Measurements from ENCODE around the gene VBP1.

VBP1 gene

DNA sequence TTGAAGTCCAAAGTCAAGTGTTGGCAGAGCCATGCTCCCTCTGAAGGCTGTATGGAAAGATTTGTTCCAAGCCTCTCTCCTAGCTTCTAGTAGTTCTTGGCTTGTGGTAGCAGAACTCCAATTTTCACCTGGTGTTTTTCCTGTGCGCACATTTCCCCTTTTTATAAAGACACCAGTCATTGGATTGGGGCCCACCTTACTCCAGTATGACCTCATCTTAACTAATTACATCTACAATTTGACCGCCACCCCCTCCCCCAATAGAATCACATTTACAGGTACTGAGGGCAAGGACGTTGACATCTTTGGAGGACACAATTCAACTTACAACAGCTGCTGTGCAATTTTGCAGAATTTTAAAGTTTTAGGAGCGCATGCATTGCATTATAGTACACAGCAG, 31.2 kb downstream of the VBP1 start:
- no peaks in the 10 kb centered on the region for H3K9me2 ChIP-seq (replicated peaks; ENCODE audit: control insufficient read depth, low read length)
- TF ChIP-seq EZH2phosphoT487 (IDR thresholded peaks at IDR 0.05; ENCODE audit: borderline replicate concordance, low read length), result no peak
- TF ChIP-seq, protein P1, sequence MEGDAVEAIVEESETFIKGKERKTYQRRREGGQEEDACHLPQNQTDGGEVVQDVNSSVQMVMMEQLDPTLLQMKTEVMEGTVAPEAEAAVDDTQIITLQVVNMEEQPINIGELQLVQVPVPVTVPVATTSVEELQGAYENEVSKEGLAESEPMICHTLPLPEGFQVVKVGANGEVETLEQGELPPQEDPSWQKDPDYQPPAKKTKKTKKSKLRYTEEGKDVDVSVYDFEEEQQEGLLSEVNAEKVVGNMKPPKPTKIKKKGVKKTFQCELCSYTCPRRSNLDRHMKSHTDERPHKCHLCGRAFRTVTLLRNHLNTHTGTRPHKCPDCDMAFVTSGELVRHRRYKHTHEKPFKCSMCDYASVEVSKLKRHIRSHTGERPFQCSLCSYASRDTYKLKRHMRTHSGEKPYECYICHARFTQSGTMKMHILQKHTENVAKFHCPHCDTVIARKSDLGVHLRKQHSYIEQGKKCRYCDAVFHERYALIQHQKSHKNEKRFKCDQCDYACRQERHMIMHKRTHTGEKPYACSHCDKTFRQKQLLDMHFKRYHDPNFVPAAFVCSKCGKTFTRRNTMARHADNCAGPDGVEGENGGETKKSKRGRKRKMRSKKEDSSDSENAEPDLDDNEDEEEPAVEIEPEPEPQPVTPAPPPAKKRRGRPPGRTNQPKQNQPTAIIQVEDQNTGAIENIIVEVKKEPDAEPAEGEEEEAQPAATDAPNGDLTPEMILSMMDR (IDR thresholded peaks at IDR 0.05; ENCODE audit: low read depth, low read length, poor library complexity, severe bottlenecking), result no peak
- no peaks in the 10 kb centered on the region for H4K20me1 ChIP-seq (ENCODE audit: control insufficient read depth, insufficient read depth, low read depth, low read length)
- no peak overlapping the region for H3K4me3 ChIP-seq (ENCODE audit: low read length)
- H3K79me2 ChIP-seq (ENCODE audit: control insufficient read depth, low read length), result no peaks in the 10 kb centered on the region
- H3K9me3 ChIP-seq (ENCODE audit: control insufficient read depth, insufficient read depth, low read length), result no peaks in the 10 kb centered on the region
- no peak overlapping the region for H3K27ac ChIP-seq (ENCODE audit: low read depth, low read length)
- no peaks in the 10 kb centered on the region for H3K4me1 ChIP-seq (ENCODE audit: control insufficient read depth, low read length)
- H3F3A ChIP-seq (ENCODE audit: control insufficient read depth, insufficient read depth), result no peaks in the 10 kb centered on the region
- no peak overlapping the region for H3K4me2 ChIP-seq (ENCODE audit: low read length)
- no peaks in the 10 kb centered on the region for H3K36me3 ChIP-seq (ENCODE audit: control insufficient read depth, low read length)
- no peaks in the 10 kb centered on the region for H3K27me3 ChIP-seq (ENCODE audit: control insufficient read depth, low read length)

DNA sequence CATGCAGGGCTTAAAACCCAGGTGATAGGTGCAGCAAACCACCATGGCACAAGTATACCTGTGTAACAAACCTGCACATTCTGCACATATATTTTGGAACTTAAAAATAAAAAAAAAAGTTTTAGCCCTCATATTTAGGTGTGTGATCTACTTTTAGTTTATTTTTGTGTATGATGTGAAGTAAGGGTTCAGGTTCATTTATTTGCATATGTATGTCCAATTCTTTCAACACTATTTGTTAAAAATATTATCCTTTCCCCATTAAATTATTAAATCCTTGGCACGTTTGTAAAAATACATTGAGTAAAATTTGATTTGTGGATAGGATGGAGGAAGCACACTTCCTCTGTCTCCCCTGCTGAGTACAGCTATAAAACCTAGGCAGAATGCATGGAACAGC, 35.1 kb downstream of the VBP1 start:
- H3K27me3 ChIP-seq (ENCODE audit: control insufficient read depth, low read length), result no peaks in the 10 kb centered on the region
- no peaks in the 10 kb centered on the region for H3K79me2 ChIP-seq (ENCODE audit: control insufficient read depth, low read length)
- no peaks in the 10 kb centered on the region for H3K9me2 ChIP-seq (replicated peaks; ENCODE audit: control insufficient read depth, low read length)
- H3K4me2 ChIP-seq (ENCODE audit: low read length), result no peak overlapping the region
- H3K4me3 ChIP-seq (ENCODE audit: low read length), result no peak overlapping the region
- no peak overlapping the region for H3K27ac ChIP-seq (ENCODE audit: low read depth, low read length)
- no peaks in the 10 kb centered on the region for H3K4me1 ChIP-seq (ENCODE audit: control insufficient read depth, low read length)
- no peaks in the 10 kb centered on the region for H3F3A ChIP-seq (ENCODE audit: control insufficient read depth, insufficient read depth)
- no peaks in the 10 kb centered on the region for H3K36me3 ChIP-seq (ENCODE audit: control insufficient read depth, low read length)
- TF ChIP-seq EZH2phosphoT487 (IDR thresholded peaks at IDR 0.05; ENCODE audit: borderline replicate concordance, low read length), result no peak
- TF ChIP-seq, protein P1 (IDR thresholded peaks at IDR 0.05; ENCODE audit: low read depth, low read length, poor library complexity, severe bottlenecking), result no peak
- no peaks in the 10 kb centered on the region for H4K20me1 ChIP-seq (ENCODE audit: control insufficient read depth, insufficient read depth, low read depth, low read length)
- H3K9me3 ChIP-seq (ENCODE audit: control insufficient read depth, insufficient read depth, low read length), result no peaks in the 10 kb centered on the region

DNA sequence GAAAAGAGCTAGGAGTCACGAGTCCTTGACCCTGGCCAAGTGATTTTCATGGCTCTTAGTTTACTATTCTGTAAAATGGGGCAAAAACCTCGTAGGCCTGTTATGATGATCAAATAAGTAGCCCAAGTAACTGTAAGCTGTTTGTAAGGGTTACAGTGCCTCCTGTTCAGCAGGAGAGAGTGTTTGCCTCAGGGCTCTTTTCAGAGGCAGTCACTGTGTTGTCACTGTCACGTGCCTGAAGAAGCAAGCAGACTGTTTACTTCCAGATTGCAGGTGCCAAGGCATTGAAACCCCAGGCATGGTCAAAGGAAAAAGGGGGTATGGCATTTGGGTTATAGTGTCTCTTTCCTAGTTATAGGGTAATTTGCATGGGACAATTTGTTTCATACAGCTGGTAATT, 43.5 kb downstream of the VBP1 start:
- peaks cover 2% of the 10 kb centered on the region; the same call in 1 of the 2 replicates for H3F3A ChIP-seq (ENCODE audit: control insufficient read depth, insufficient read depth)
- H3K27ac ChIP-seq (ENCODE audit: low read depth, low read length), result no peak overlapping the region
- peaks cover 10% of the 10 kb centered on the region for H3K4me1 ChIP-seq (ENCODE audit: control insufficient read depth, low read length)
- TF ChIP-seq, protein P1 (IDR thresholded peaks at IDR 0.05; ENCODE audit: low read depth, low read length, poor library complexity, severe bottlenecking), result no peak
- no peak for TF ChIP-seq EZH2phosphoT487 (IDR thresholded peaks at IDR 0.05; ENCODE audit: borderline replicate concordance, low read length)
- peaks cover 16% of the 10 kb centered on the region for H3K79me2 ChIP-seq (ENCODE audit: control insufficient read depth, low read length)
- no peak overlapping the region for H3K4me3 ChIP-seq (ENCODE audit: low read length)
- no peaks in the 10 kb centered on the region for H3K27me3 ChIP-seq (ENCODE audit: control insufficient read depth, low read length)
- H3K4me2 ChIP-seq (ENCODE audit: low read length), result no peak overlapping the region
- H3K9me2 ChIP-seq (replicated peaks; ENCODE audit: control insufficient read depth, low read length), result no peaks in the 10 kb centered on the region
- H3K36me3 ChIP-seq (ENCODE audit: control insufficient read depth, low read length), result no peaks in the 10 kb centered on the region
- H4K20me1 ChIP-seq (ENCODE audit: control insufficient read depth, insufficient read depth, low read depth, low read length), result no peaks in the 10 kb centered on the region
- no peaks in the 10 kb centered on the region for H3K9me3 ChIP-seq (ENCODE audit: control insufficient read depth, insufficient read depth, low read length)

All from DOHH2 (cell line).